ENCODE measurements around the gene PFKFB4.

Gene PFKFB4

DNA sequence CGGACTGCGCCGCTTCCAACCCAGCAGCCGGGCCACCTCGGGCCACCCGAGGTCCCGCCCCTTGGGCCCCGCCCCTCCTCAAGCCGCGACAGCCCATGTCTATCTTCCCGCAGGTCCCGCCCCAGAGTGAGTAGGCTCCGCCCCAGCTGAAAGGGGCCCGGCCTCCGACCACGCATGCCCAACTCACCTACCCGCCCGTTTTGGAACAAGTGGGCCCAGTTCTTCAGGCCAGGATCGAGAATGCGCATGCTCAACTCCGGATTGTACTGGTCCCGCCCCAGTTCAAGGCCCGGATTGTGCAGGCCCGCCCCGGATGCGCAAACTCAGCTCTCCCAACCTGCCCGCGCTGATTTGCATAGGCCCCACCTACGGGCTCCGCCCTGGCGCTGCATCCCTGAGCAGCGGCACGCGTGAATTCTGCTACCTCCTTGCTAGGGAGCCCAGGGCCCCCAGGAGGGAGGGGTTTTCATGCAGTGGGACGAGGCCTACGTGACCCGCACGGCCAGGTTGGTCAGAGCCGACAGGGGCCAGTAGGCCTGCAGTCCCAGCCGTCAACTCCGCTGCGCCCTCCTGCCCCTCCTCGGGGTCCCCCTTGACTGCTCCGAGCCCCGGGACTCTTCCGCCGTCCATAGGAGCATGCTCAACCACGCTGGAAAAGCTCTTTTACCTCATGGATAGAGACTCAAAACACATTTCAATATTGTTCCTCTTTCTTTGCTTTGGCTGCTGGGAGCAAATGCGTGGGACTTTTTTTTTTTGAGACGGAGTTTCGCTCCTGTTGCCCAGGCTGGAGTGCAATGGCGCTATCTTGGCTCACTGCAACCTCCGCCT, at the start of gene PFKFB4:
TSS of gene PFKFB4 (minus strand) at position 8 of the 831 bp plus-strand sequence. CDS start 26 bp downstream, outside the sequence.
- peak; percentile 99 for DNase-seq

DNA sequence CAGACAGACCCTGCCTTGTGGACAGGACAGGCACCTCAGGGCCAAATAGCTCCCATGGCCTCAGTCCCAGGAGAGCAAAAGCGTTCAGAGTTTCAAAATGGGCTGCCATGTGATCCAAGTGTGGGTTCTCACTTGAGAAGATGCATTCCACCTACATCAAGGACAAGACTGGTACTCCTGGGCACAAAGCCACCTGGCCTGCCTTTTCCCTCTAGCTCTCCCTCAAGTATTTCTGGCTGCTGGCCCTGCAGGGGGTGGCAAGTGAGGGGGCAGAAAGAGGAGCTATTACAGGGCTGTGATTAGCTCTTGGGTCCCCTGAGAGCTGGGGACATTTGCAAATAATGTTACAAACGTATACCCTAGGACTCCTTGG, 45.0 kb upstream of the PFKFB4 start:
- no peak for DNase-seq

DNA sequence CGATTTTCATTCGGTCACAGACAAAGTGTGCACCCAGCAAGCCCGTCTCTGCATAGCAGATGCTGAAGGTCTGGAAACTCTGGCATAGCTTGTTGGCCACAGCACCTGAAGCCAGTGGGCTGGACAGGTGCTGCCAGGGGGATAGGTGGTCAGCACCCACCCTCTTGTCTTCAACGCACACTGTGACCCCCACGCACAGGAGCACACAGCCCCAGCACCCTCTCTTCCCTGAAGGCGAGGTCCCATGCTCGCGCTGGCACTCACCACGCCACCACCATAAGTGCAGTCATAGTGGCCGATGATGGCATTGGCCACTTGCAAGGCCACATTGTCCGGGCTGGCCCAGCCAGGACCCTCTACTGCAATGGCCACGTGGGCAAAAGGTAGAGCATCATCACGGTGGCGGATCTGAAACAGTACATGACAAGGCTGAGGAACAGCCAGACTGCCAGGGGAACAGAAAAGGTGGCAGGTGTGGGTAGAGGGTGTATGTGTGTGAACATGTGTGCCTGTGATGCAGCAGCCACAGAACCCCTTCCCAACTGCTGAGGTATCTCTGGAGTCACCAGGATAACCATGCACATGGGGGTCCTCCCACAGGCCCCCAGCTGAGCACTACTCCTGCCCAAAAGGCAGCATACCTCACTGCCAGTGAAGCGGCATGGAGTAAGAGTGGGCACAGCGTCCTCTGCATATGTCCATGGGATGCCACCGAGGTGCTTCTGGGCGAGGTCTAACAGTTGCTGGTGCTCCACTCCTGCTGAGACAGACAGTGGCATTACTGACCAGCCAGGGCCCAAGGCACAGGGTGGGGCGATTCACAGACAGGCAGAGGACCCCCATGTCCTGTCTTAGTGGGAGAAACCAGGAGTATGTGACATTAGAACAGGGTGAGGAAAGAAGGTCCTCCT, 44.4 kb upstream of the PFKFB4 start:
- DNase-seq: no peak

DNA sequence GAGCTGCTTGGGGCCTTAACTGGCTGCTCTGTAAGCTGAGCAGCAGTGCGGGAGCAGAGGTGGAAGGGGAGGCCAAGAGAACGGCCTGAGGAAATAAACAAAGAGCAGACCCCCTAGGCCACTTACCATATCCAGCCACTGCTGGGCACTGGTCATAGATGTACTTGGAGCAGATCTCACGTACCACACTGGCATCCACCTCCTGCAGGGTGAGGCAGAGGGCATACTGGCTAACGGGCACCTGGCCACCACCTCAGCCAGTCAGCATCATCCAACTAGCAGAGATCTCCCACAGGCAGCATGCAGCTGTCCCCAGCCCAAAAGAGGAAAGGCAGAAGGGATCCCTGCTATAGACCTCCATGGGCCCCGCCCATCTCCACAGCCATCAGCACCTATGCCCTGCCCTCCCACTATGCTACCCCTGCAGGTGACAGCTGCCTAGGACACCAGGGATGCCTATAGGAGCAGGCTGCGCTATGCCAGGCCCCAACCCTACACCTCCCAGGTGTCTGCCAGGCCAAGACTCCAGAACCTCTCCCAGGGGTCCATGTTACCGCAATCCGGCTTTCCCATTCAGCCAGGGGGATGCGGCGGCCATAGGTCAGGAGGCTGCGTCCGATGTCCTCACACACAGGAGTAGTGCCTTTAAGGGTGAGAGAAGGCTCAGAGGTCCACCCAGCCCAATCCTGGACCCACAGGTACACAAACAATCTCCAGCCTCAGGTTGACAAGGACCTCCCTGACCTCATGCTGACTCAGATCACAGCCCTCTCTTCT, 43.1 kb upstream of the PFKFB4 start:
- DNase-seq: no peak

DNA sequence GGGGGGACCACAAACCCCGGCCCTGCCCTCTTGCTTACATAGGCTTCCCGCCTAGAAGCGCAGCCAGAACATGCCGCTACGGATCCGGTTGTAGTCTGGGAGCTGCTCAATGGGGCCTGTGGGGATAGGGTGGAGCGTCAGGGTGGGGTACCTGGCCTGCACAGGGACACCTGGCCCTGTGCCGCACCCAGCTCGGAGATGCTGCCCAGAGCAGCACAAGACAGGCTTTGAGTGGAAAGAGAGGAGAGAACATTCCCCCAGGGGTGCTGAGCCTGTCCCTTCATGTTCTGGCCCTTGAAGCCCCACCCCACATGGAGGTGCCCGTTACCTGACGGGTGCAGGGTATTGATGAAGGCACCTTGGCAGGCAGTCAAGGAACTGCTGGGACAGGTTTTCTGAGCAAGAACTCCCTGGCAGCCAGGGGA, 42.5 kb upstream of the PFKFB4 start:
- no peak for DNase-seq

DNA sequence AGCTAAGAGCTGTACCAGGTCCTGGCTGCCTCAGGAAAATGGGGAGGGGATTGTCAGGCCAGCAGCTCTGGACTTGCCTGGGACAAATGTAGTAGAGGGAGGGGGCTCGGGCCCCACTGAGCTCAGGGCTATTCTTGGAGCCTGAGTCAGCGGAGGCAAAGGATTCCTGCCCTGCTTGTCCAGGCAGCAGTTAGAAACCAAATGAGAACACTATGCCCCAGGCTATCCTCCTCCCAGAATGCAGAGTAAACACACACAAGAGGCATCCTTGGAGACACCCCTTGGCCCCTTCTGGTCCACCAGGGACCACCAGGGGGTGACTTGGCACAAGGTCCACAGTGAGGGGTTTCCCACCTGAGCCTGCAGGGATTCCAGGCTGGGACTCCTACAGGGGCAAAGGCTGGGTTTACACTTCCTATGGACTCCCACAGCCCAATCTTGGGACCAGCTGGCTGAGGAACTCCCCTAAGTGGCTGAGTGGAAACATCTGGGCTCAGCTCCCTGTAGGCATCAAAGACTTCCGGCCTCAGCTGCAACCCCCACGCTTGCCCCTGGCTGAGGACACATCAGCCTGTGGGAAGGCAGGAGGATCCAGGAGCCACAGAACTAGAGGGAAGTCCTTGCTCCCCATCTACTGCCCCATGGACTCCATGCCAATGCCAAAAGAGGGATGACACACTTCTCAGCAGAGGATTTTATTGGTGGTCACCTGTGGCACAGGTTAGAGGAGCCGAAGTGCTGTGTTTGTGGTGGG, 41.9 kb upstream of the PFKFB4 start:
- DNase-seq: no peak

DNA sequence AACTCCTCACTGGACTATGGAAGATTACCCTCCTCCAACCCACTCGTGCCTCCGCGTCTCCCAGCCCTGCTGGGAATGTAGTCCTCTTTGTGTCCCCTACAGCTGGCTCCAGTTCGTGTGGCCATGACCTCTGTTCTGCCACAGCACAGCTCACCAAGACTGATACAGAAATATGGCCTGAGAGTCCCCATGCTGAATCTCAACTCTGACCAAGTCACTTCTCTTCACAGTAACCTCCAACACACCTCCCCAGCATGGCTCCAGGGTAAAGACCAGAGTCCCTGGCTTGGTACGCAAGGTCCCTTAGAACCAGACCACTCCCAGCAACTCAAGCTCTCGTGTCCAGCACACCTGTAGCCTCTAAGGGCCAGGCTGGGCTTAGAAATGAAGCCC, 40.8 kb upstream of the PFKFB4 start:
- DNase-seq: no peak

DNA sequence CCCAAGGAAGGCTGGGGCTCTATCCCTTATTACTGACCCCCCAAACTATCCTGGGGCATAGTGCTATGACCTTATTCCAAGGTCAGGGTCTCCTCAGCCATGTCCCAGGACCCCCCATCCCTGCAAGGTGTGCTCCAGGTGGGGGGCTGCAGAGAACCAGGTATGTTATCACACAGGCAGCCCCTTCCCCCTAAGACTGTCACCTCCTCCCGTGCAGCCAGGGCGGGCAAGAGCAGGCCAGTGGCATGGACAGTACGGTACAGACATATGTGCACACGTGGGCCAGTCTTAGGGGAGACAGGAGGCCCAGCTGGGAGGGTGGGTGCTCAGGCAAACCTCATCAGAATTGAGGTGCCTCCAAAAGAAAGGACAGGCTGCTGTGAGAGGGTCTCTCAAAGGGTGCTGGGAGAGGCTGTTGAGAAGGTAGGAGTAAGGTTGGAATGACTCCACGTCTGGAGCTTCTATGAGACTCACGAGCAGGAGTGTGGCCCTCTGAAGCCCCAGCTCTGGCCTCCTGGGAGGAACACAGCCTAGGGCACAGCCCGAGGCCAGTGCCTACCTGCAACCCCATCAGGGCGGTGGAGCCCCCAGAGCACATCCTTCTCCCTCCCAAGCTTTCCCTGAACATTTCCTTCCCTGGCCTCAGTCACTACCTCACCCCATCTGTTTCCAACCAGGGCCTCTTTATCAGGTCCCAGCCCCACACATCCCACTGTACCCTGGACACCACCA, 40.2 kb upstream of the PFKFB4 start:
- no peak for DNase-seq

DNA sequence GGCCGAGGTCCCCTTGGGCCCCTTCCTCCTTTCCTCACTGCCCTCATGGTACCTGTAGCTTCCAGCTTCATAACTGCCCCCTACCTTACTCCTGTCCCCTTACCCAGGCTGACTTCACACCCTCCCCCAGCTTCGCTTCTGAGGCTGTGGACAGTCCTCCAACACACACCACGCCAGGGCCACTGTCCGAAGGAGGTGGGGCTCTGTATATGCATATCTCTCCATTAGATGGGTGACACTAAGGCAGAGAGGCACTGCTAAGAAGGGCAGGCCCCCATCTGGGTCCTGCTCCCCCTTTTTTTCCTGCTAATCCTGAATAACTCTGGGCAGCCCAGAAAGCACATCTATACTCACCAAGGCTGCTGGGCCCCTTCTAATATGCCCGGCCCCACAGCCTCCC, 39.6 kb upstream of the PFKFB4 start:
- no peak for DNase-seq

DNA sequence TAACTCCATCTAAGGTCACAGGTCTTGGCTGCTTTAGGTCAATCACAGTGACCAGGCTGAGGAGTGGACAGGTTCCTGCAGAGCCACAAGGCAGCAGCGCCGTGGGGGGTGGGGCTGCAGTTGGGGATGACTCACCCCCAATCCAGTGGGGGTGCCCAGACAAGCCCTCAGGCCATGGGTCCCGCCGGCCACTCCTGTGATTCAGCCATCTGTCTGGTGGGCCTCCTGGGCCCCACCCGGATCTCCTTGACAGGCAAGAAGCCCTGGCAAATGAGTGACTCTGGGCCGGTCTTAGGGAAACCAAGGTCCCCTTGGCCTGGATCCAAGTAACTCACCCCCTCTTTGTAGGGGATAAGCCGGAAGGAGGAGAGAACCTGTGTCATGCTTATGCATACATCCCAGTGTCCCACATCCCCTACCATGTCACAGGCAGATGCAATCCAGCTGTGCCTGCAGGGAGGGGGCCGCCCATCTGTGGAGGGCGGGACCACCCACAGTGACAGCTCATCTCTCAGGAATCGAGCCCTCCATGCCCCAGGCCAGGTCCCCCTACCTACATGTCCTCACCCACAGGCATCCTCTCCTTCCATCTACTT, 39.0 kb upstream of the PFKFB4 start:
- DNase-seq: no peak

DNA sequence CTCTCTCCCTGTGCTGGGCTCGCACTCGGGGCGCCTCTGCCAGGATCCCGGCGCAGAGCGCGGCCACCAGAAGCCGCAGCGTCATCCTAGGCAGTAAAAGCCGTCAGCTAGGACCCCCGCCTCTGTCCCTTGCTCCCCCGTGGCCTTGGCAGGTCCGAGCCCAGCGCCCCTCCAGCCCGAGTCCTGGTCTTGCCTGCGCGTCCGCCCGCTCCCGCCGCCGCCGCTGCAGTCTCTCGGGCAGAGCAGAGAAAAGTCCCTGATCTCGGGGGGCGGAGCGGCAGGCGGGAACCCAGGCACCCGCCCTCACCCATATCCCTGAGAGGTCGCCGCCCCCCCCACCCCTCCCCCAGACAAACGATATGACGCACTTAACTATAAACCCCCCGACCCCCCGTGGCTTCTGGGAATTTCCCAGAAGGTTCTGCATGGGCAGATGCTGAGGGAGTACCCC, 38.5 kb upstream of the PFKFB4 start, which contains the start of gene COL7A1:
TSS of gene COL7A1 (minus strand) at position 255 of the 451 bp plus-strand sequence. CDS start at position 85, 170 bp downstream.
- DNase-seq: no peak

DNA sequence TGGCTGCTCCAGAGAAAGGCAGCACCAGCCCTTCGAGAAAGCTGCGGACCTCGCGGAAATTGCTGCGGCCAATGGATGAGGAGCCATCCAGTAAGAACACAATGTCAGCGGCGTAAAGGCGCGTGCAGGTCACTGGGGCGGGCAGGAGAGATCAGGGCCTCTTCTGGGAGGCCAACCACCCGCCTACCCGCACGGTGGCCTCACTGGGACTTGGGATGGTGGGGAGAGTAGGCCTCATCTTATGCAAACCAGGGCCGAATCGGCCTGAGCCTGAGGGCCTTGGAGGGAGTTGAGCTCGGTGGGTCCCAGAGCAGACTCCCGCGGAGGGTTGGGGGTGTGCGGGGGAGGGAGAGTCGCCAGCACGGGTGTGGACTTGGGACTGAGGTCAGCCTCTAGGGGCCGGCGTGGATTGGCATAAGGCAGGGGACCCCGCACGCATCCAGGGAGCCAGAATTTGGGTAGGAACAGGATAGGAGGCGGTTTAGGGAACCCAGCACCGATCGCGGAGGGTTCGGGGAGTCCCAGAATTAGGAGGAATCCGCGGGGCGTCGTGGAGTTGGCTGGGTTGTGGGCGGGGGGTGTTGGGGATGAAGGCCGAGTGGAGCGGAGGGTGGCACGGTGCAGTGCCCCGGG, 37.9 kb upstream of the PFKFB4 start:
- no peak for DNase-seq

DNA sequence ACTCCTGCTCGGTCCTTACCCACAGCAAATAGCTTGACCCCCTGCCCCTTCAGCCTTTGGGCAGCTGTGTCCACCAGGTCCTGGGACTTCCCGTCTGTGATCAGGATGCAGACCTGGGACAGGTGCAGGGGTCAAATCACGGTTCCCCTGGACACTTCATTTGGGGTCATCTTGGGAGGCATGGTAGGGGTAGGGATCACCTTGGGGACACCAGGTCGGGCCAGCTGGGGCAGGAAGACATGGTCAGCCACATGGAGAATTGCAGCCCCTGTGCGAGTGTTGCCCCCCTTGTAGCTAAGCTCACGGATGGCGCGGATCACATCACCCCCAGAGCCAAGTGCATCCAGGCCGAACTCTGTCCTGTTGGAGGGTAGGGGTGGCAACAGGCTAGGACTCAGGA, 36.7 kb upstream of the PFKFB4 start:
- no peak for DNase-seq

DNA sequence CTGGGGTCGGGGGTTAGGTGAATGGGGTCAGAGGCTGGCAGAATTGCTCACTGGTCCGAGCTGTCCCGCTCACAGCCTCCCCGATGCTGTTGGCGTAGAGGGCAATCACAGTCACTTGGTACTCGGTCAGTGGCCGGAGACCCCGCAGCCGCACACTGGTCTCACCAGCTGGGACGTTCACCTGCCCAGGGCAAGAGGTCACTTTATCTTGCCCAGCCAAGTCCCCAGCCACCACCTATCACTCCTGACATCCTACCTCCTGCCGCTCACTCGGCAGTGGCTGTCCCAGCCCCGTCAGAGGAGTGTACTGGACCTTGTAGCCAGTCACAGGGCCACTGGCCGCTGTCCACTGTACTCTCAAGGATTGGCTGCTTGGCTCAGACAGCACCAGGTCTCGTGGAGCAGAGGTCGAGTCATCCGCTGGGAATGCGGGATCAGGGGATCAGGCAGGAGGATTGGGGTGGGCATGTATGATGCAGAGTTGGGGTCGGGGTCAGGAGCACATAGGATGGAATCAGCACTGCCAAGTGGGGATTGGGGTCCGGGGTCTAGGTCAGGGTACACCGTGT, 36.0 kb upstream of the PFKFB4 start:
- DNase-seq: no peak

DNA sequence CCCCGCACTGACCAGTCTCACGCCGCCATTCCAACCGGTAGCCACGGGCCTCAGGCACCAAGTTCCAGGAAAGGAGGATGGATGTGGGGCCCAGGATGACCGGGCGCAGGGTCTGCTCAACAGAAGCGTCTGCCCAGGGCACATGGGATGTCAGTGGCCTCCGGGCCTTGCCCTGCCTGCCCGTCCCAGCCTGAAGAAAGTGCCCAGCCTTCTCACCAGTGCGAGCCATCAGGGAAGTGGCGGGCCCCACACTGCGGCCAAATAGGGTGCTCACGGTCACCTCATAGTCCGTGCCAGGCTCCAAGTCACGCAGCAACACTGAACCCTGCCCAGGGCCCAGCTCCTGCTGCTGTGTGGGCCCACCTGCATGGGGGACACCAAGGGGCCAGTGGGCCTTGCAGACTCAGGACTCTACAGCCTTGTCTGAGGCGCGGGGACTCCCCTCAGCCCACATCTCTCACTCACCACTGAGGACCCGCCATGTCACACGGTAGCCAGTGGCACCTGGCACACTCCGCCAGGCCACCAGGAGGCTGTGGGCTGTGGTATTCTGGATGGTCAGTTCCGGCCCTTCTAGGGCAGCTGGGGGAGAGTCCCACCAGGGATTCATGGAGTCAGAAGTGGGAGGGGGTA, 35.4 kb upstream of the PFKFB4 start:
- DNase-seq: no peak

DNA sequence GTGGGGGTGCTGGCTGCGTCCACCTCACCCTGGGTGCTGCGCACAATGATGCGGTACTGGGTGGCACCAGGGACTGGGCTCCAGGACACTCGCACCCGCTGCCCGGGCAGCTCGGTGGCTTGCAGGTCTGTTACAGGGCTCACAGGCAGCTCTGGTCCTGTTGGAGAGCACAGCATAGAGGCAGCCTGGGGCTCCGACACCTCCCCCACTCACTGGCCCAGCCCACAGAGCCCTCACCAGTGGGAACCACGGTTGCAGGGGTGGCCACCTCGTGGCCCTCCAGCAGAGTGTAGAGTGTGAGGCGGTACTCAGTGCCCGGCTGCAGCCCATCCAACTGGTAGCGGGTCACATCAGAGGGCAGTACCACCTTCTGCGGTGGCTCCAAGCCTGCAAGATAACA, 34.8 kb upstream of the PFKFB4 start:
- no peak for DNase-seq

DNA sequence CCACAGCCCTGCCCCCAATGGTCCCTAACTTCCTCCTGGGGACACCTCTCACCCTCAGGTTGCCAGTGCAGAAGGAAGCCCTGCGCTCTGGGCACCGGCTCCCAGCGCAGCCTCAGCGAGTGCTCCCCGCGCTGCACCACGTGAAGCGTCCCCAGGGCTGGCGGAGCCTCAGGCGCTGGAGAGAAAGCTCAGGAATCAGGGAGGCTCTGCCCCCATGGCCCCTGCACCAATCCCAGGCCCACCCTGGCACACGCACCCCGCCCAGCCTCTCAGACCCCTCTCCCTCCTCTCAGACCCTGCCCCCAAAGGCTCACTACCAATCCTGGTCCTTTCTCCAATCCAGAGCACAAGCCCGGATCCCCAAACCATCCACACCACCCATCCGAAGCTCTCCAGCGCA, 31.6 kb upstream of the PFKFB4 start:
- no peak for DNase-seq

DNA sequence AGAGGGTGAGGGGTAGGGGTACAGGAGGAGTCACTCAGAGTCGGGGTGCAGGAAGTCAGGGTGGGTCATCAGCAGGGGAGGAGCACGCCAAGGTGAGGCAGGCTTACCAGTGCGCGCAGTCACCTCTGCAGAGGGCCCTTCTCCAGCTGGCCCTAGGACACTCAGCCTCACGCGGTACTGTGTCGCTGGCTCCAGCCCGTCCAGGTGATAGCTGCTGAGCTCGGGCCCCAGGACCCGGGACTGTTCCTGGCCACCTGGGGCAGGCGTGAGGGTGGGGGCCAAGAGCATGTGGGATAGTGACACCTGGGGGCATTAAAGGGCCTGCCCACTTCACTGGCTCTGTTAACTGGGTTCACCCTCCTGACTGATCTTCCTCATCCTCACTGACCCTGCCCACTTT, 31.1 kb upstream of the PFKFB4 start:
- DNase-seq: no peak

DNA sequence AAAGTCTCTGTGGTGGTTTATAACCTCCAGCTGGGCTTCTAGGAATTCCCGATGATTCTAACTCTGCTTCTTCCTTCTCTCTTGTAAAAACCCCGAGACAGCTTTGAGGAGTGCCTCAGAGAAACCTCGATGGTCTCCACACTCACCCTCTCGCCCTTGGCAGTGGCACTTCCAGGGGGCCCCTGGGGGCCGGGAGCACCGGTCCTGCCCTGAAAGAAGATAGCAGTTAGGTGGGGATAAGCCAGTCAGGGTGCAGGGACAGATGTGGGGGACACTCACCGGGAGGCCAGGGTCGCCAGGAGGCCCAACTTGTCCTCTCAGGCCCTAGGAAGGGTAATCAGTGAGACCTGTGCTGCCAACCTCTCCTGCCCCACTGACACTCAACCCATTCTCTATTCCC, 28.8 kb upstream of the PFKFB4 start:
- no peak for DNase-seq

DNA sequence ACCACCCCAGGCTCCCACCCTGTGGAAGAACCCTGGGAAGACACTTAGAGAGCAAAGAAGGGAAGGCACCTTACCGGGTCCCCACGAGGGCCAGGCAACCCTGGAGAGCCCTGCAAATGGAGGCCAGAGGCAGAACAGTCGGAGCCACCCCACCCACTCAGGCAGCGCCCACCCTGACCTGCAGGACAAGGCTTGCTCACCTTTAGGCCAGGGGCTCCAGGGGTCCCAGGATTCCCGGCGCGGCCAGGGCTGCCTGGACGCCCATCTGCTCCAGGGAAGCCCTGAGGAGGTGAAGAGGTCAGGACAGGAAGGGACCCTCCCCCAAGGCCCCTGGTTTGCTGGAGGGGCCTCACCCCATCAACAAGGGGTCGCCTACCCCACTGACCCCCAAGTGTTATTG, 28.2 kb upstream of the PFKFB4 start:
- DNase-seq: no peak
